ENCODE data around the gene TOMT.
A peak's percentile ranks its signal among the peaks of the same experiment; 100 is the strongest.

TOMT gene

GRCh38 chr11:72088076-72088808, 17.5 kb upstream of the TOMT start:
- DNase-seq = no peak

DNA sequence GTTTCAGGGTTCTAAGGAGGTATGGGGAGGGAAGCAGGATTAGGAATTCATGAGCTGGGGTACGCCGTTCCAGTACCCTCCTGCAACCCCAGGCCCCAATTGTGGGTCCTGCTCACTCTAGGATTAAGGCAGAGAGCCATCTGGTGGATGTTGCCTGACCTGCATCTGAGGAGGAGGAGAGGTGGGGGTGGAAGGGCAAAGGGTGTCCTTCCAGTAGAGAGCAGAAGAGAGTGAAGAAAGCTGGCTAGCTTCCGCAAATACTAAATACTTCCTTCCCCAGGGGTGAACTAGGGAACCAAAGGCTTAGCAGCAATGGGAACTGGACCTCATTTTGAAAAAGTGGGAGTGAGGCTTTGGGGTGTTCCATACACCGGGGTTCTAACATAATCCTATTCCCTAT, 14.4 kb upstream of the TOMT start:
- DNase-seq = peak; percentile 51

- no peak for DNase-seq
Measured at GRCh38 chr11:72098741-72099140, 7.0 kb upstream of the TOMT start.

GRCh38 chr11:72100009-72100408, 5.7 kb upstream of the TOMT start:
- no peak for DNase-seq

GRCh38 chr11:72100462-72100861, 5.3 kb upstream of the TOMT start:
- no peak for DNase-seq

DNA sequence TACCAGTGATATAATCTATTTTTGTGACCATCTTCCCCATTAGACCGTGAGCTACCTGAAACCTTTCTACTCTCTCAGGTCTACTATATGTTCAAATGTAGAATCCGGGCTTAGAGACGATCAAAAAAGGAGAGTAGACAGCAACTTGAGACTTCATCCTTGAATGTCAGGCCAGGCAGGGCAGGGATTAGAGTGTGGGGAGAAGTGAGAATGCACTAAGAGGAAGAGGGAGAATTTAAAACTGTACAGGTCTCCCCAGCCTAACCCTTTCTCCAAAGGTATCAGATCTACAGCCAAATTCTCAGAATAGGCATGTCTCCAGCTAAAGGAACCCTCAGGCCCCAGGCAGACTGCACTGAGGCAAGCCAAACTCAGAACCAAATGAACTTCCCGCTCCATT, 3.6 kb upstream of the TOMT start:
- no peak for DNase-seq

DNA sequence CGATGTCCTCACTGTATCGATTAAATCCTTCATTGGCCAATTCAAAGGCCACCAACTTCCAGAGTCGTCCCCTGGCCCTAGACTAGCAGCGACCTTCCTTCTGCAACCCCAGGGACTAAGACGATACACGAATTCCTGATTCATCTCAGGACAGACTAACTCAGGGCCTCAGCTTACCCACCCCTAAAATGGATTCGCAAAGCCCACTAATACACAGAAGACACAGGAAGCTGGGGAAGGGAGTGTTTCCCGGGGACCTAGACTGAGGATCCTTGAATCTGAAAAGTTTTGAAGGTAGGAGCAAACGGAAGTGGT, 3.1 kb upstream of the TOMT start:
- DNase-seq = no peak

DNA sequence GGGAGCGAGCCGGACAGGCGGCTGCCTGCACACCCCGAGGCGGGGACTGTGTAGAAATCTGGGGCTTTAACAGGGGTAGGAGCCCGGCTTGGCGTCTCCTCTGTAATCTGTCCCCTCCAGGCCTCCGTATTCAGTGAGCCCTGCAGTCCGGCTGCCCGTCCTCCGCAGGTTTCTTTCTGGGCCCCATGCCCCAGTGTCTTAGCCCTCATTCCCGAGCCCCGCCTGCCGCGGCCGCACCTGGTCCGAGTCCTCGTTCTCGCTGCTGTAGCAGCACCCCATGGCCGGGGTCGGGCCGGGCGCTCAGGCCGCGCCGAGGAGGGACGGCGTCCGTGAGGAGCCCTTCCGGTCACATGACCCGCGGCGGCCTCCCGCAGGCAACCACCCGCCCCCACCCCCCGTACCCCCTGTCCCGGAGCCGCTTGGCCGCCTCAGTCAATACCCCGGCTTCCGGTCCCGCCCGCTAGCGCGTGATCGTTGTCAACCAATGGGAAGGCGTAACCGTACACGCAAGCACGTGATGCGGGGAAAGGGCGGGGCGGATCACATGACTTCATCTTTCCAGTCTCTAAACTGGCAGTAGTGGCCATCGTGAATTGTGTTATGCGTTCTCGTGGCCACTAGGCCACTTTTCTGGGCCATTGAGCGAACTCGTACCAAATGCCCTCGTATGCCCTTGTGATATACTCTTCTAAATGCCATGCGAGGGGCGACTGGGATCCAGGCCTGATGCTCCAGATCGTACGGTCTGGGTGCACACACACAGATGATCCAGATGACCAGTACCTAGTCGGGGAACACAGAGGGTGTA, 2.6 kb upstream of the TOMT start, which contains the start of gene LAMTOR1:
Gene LAMTOR1, minus strand, starts transcription at position 352 of the 808 bp plus-strand sequence. Its CDS starts 73 bp downstream, at position 279.
- peak; percentile 99 for DNase-seq

- no peak for DNase-seq
Measured at GRCh38 chr11:72103754-72104167, 2.0 kb upstream of the TOMT start.

DNA sequence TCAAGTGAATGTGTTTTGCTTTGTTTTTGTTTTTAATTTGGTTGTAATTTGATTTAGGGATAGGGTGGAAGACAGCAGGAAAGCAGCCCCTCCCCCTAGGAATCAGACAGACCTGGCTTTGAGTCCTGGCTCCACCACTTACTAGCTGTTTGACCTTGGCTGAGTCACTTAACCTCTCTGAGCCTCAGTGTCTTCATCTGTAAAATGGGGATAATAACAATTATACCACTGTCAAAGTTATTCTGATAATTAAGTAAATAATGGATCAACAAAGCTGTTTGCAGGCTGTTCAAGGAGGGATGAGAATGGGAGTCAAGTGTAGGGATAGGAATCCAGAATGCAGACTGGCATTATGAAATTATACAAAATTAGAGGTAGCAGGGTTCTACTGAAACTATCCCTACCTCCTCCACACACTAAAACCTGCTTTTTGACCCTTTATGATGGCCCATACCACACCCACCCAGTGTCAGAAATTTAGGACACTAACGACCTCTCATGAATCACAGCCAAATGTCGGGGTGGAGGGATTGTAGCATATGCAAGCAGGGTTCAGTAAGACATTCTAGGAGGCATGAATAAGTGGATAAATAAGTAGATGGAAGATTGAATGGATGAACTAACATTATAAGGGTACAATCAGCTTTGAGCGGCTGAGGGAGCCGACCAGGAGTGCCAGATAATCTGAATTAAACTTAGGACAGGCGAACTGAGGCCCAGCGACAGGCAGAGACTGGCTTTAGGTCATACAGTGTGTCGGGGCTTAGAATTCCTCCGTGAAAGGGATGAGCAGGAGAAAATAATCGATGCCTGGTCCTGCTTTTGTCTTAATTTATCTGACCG, 5.8 kb downstream of the TOMT start:
- DNase-seq = no peak

GRCh38 chr11:72112143-72112977, 6.6 kb downstream of the TOMT start, which contains the start of gene ANAPC15:
Gene ANAPC15 (minus strand): TSS chr11:72112695. CDS start chr11:72111276, 1,419 bp downstream.
- peak; percentile 99 for DNase-seq

DNA sequence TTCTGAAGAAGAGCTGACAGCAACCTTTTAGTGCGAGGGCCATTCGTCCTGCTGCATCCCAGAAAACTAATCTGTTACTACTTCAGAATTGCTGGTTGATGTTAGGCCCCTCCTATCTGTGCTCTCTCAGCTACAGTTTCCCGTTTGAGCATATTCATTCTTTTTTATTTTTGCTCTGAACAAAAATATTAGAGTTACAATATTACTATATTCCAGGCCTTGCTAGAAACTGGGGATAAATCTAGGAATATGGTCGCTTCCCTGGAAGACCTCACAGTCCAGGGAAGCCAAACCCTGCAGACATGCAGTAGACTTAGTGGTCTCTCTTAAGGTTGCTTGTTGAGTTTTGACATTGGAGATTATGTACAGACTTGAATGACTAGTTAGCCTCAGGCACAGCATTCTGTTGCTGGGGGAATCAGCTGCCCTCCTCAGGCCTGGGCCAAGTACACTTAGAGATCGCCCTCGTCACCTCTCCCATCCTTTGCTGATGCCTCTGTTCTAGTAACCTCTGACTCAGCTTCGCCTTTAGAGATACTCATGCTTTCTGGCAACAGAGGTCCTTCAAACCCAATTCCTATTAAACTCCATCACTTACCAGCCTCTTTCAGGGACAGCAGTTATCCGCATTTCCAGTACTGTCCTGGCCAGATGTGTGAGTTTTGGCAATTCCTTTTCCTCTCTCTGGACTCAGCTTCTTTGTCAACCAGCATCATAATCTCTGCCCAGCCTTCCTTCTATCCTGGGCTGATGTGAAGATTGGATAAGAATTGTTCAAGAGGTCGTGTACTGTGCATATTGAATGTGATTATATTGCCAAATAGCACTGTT, 7.5 kb downstream of the TOMT start:
- DNase-seq = peak; percentile 90

DNA sequence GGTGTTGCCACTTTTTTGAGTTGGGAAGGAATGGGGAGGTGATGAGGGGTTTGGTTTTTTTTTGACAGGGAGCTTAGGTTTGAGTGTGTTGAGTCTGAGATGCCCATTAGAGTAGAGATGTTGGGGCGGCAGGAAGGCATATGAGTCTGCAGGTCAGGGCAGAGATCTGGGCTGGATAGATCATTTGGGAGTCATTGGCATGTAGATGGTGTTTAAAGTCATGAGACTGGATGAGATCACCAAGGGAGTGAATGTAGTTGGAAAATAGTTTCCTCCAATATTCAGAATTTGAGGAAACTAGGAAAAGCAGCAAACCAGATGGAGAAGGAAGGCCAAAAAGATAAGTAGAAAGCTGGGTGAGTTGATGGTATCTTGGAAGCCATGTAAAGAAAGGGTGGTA, 8.8 kb downstream of the TOMT start:
- peak; percentile 41 for DNase-seq

DNA sequence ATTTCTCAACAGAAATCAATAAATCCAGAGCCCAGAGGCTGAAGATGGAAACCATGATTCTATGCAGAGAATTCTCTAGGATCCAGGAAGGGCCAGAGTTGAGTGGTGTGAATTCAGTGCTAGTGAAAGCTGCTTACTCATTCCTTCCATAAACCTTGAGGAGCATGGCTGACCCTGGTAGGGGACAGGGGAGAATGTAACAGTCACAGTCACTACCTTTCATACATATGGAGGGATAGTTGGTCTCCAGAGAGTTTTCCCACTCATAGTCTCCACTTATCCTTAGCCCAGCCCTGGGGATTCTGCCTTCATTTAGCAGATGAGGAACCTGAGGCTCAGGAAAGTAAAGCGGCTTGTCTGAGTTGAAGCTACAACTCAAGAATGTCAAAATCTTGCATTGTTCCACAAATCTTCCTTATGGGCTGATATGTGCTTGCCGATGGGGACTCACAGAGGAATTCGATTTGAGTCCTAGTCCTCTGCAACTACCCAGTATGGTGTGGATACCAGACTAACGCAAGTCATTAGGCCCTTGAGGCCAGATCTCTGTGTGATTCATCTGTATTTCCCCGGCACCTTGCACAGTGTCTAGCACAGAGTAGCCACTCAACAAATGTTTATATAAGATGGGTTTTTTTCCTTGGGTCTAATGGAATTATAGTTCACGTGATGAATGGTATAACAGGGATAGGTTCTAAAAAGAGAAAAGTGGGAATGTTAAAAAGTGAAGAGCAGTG, 10.5 kb downstream of the TOMT start:
- no peak for DNase-seq

DNA sequence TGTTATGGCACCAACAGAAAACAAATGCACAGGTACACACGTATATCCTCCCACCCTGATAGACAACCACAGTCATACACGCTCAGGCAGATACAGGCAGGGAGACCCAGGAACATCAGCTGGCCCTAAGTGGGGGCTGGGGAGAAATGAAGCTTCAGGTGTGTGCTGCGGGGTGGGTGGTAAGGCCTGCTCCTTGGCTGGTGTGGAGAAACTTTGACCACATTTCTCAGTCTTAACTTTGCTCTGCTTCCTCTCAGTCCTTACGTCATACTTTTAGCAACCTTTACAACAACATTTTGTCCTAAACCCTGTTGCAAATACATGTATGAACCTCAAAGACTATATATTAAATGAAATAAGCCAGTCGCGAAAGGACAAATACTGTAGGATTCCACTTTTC, 13.5 kb downstream of the TOMT start:
- no peak for DNase-seq

- no peak for DNase-seq
Measured at GRCh38 chr11:72120930-72121329, 15.2 kb downstream of the TOMT start.

GRCh38 chr11:72122607-72123006, 16.9 kb downstream of the TOMT start:
- DNase-seq = no peak

DNA sequence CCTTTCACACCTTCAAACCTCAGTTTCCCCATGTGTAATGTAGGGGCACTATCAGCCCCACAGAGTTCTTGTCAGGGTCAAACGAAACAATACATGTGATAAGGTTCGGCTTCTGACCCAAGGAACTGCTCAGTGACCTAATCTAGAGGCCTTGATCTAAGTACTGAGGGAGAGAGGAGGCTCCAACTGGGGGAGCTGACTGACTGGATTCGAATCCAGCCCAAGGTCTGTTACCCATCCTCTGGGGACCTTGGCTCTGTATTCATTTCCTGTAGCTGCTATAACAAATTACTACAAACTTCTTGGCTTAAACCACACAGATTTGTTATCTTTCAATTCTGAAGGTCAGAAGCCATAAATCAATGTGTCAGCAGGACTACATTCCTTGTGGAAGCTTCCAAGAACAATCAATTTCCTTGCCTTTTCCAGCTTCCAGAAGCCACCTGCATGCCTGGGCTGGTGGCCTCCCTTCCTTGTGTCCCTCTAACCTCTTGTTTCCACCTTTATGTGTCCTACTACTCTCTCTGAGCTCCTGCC, 17.5 kb downstream of the TOMT start:
- DNase-seq = no peak

DNA sequence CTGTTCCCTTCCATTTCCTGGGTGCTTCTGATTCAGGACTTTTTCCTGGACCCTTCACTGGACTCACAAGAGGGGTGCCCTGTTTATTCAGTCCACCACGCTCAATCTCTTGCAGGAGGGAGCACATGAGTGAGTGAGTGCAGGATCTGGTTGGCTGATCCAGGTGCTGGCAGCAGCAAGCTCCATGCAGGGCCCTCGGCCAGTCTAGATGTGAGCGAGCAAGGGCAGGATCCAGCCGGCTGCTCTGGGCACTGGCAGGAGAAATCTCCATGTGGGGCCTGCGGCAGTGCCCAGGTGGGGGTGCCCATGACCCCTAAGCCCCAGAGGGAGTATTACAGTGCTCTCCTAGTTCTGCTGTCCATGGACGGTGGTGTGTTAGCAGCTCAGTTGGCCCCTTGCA, 18.3 kb downstream of the TOMT start:
- no peak for DNase-seq

GRCh38 chr11:72125956-72126355, 20.2 kb downstream of the TOMT start:
- DNase-seq = no peak

Measured in HCEC 1CT (cell line).